ENCODE results near the gene MR1. TPM values are rescaled to one million over a fixed set of nuclear protein-coding genes. Genes with fewer than 3 reads are reported as not detected.
A peak's percentile ranks its signal among the peaks of the same experiment; 100 is the strongest.

The MR1 gene
- total RNA-seq, 4 donors from 2014 or later = 1.6 to 3.5 (median 3.0) TPM

GRCh38 chr1:181092056-181092455 lies 58.3 kb downstream of the MR1 start:
- H3K9me3 ChIP-seq = no peaks in the 10 kb centered on the region
- no peak for ATAC-seq
- peaks cover 0 to 3% of the 10 kb centered on the region in 2 donors for H3K36me3 ChIP-seq
- peak overlapping the region; percentile 89 to 97 (median 96) for H3K27ac ChIP-seq
- H3K27me3 ChIP-seq = no peaks in the 10 kb centered on the region
- in situ Hi-C loops (cut with MboI; ENCODE audit: low sequenced_read_pairs in 4 of 4) (no loop called here), intact Hi-C loops (cut with DNase I; ENCODE audit: low total_unique reads) (no loop called here)
- peaks cover 38 to 68% of the 10 kb centered on the region in 2 donors for H3K4me1 ChIP-seq
- peak overlapping the region; percentile 79 to 94 (median 87) for H3K4me3 ChIP-seq
- TF ChIP-seq POLR2A (IDR thresholded peaks at IDR 0.05) = no peak
- TF ChIP-seq CTCF (IDR thresholded peaks at IDR 0.05 in 4 of 5, conservative IDR thresholded peaks at IDR 0.05 in 1 of 5) = no peak
- DNase-seq = no peak

- in situ Hi-C loops (cut with MboI; ENCODE audit: low sequenced_read_pairs in 4 of 4) = no loop called here
- DNase-seq (no peak), ATAC-seq (no peak)
Measured at GRCh38 chr1:181092883-181093458, 59.2 kb downstream of the MR1 start.

GRCh38 chr1:181094416-181095212 lies 60.8 kb downstream of the MR1 start:
- Histone ChIP-seq H3K36me3 (peaks cover 0 to 3% of the 10 kb centered on the region in 2 donors), H3K9me3 (no peaks in the 10 kb centered on the region), H3K27ac (peak overlapping the region; percentile 56 to 89 (median 68)), H3K27me3 (no peaks in the 10 kb centered on the region), H3K4me1 (peaks cover 37 to 64% of the 10 kb centered on the region in 2 donors), H3K4me3 (no peak overlapping the region)
- DNase-seq (peak in 1 of 2 donors; percentile 40), ATAC-seq (peak in 1 of 2 donors; percentile 29)
- no peak for TF ChIP-seq CTCF (IDR thresholded peaks at IDR 0.05 in 4 of 5, conservative IDR thresholded peaks at IDR 0.05 in 1 of 5)
- intact Hi-C loops (cut with DNase I; ENCODE audit: low total_unique reads) = no loop called here
- in situ Hi-C loops (cut with MboI; ENCODE audit: low sequenced_read_pairs in 4 of 4) = no loop called here

More at GRCh38 chr1:181092883-181093458, 59.2 kb downstream of the MR1 start:
- Histone ChIP-seq H3K27ac (peak overlapping the region; percentile 89 to 97 (median 96)), H3K4me1 (peaks cover 32 to 62% of the 10 kb centered on the region in 2 donors), H3K4me3 (peak overlapping the region in 2 of 4 donors; percentile 79 to 87), H3K36me3 (peaks cover 0 to 3% of the 10 kb centered on the region in 2 donors), H3K9me3 (no peaks in the 10 kb centered on the region), H3K27me3 (no peaks in the 10 kb centered on the region)
- intact Hi-C loops (cut with DNase I; ENCODE audit: low total_unique reads) = no loop called here
- TF ChIP-seq CTCF (IDR thresholded peaks at IDR 0.05 in 4 of 5, conservative IDR thresholded peaks at IDR 0.05 in 1 of 5) (no peak), POLR2A (IDR thresholded peaks at IDR 0.05) (no peak)

- DNase-seq (no peak), ATAC-seq (no peak)
- peaks cover 0 to 3% of the 10 kb centered on the region in 2 donors for H3K36me3 ChIP-seq
- no peak overlapping the region for H3K4me3 ChIP-seq
- intact Hi-C loops (cut with DNase I; ENCODE audit: low total_unique reads) = no loop called here
- H3K4me1 ChIP-seq = peaks cover 39 to 66% of the 10 kb centered on the region in 2 donors
- in situ Hi-C loops (cut with MboI; ENCODE audit: low sequenced_read_pairs in 4 of 4) = no loop called here
- H3K27ac ChIP-seq = peak overlapping the region; percentile 56 to 89 (median 68)
- no peaks in the 10 kb centered on the region for H3K27me3 ChIP-seq
- TF ChIP-seq POLR2A (IDR thresholded peaks at IDR 0.05) (no peak), CTCF (IDR thresholded peaks at IDR 0.05 in 4 of 5, conservative IDR thresholded peaks at IDR 0.05 in 1 of 5) (no peak)
- no peaks in the 10 kb centered on the region for H3K9me3 ChIP-seq
Measured at GRCh38 chr1:181095260-181095659, 61.5 kb downstream of the MR1 start.

Measured in gastrocnemius medialis (tissue), 4 donors.